Type B pancreatic cell (in vitro differentiated cells): ENCODE data around the gene TMEM33. TPM values are rescaled to one million over a fixed set of nuclear protein-coding genes. Genes with fewer than 3 reads are reported as not detected.

Experiments
- DNase-seq: peaks from one replicate; pipeline ENCODE4 v3.0.0; 2021; ENCODE audit warnings: mixed read lengths; ENCODE audit not compliant: unreplicated experiment; ENCODE audit errors: extremely low spot score
- H3K27ac Mint-ChIP-seq: 2 replicates; pipeline ENCODE4 v1.8.0; 2021; ENCODE audit warnings: mild to moderate bottlenecking, mixed read lengths
- H3K27me3 Mint-ChIP-seq: 2 replicates; pipeline ENCODE4 v1.8.0; 2021; ENCODE audit warnings: mixed read lengths
- H3K36me3 Mint-ChIP-seq: 2 replicates; pipeline ENCODE4 v1.8.0; 2021; ENCODE audit warnings: mixed read lengths
- H3K4me1 Mint-ChIP-seq: one replicate; pipeline ENCODE4 v1.8.0; 2021; ENCODE audit warnings: mixed read lengths; ENCODE audit not compliant: unreplicated experiment
- H3K4me3 Mint-ChIP-seq: 2 replicates; pipeline ENCODE4 v1.8.0; 2021; ENCODE audit warnings: mild to moderate bottlenecking, mixed read lengths
- H3K9me3 Mint-ChIP-seq: 2 replicates; pipeline ENCODE4 v1.8.0; 2021; ENCODE audit warnings: mixed read lengths
- total RNA-seq: library from RNA; stranded (reverse); gene quantifications from 2 replicates; pipeline ENCODE4 v1.2.1, GENCODE V29; 2021; ENCODE audit warnings: low replicate concordance
- TF ChIP-seq, protein P1 (sequence below): fragments of 200-600 bp; sonication (generic); conservative IDR thresholded peaks from 2 replicates; pipeline ENCODE4 v1.5.0; 2021; ENCODE audit warnings: antibody characterized with exemption, mild to moderate bottlenecking

Gene TMEM33
- total RNA-seq, 1 donor from 2014 or later, result 60.5 TPM

DNA sequence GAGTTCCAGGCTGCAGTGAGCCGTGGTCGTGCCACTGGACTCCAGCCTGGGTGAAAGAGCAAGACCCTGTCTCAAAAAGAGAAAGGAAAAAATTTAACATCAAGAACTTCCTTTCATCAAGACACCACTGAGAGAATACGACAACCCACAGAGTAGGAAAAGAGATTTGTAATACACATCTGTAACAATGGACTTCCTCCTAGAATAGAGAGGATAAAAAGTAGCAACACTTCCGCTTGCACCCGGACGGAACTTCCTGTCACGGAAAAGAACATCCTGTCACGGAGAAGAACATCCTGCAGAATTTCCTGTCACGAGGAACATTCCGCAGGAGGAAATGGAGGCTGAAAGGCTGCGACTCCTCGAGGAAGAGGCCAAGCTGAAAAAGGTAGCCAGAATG is 46.2 kb downstream of the TMEM33 start, which contains the start of gene DCAF4L1:
TSS of gene DCAF4L1 (plus strand) at position 301 of the 400 bp plus-strand sequence. CDS start at position 338, 37 bp downstream.
- no peaks in the 10 kb centered on the region for H3K4me1 Mint-ChIP-seq
- H3K36me3 Mint-ChIP-seq, result no peaks in the 10 kb centered on the region
- TF ChIP-seq, protein P1, sequence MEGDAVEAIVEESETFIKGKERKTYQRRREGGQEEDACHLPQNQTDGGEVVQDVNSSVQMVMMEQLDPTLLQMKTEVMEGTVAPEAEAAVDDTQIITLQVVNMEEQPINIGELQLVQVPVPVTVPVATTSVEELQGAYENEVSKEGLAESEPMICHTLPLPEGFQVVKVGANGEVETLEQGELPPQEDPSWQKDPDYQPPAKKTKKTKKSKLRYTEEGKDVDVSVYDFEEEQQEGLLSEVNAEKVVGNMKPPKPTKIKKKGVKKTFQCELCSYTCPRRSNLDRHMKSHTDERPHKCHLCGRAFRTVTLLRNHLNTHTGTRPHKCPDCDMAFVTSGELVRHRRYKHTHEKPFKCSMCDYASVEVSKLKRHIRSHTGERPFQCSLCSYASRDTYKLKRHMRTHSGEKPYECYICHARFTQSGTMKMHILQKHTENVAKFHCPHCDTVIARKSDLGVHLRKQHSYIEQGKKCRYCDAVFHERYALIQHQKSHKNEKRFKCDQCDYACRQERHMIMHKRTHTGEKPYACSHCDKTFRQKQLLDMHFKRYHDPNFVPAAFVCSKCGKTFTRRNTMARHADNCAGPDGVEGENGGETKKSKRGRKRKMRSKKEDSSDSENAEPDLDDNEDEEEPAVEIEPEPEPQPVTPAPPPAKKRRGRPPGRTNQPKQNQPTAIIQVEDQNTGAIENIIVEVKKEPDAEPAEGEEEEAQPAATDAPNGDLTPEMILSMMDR, result no peak
- H3K27me3 Mint-ChIP-seq, result no peaks in the 10 kb centered on the region
- no peak within 1 kb of the TSS for H3K4me3 Mint-ChIP-seq
- H3K27ac Mint-ChIP-seq, result no peak within 1 kb of the TSS
- H3K9me3 Mint-ChIP-seq, result no peaks in the 10 kb centered on the region
- DNase-seq, result no peak

DNA sequence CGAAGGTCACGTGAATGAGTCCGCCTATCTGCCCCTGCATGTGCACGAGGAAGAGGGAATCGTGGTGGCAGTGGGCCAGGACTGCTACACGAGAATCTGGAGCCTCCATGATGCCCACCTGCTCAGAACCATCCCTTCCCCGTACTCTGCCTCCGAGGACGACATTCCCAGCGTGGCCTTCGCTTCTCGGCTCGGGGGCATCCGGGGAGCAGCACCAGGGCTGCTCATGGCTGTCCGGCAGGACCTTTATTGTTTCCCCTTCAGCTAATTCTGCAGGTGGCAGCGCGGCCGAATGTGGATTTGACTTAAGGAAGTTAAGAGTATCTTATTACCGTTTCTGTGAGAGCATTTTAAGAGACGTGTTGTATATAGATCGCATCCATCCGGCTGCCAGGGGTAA is 47.5 kb downstream of the TMEM33 start:
- H3K4me1 Mint-ChIP-seq, result no peaks in the 10 kb centered on the region
- no peak for DNase-seq
- no peaks in the 10 kb centered on the region for H3K27me3 Mint-ChIP-seq
- TF ChIP-seq, protein P1, result no peak
- no peaks in the 10 kb centered on the region for H3K36me3 Mint-ChIP-seq
- no peak overlapping the region for H3K4me3 Mint-ChIP-seq
- H3K9me3 Mint-ChIP-seq, result no peaks in the 10 kb centered on the region
- H3K27ac Mint-ChIP-seq, result no peak overlapping the region

DNA sequence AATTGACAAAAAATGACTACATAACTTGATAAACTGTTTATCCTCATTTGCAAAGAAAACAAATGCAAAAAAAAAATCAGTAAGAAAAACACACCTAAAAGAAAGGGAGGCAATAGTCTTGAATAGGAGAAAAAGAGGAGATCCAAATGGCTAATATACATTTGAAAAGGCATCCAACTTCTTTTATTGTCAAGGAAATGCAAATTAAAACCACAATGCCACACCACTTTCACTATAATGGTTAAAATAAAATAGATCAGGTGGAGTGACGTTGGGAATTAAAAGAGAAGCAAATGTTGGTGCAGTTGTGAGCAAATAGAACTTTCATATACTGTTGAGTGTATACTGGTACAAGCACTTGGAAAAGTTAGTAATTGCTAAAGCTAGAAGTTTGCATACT is 49.9 kb downstream of the TMEM33 start:
- no peak overlapping the region for H3K27ac Mint-ChIP-seq
- no peaks in the 10 kb centered on the region for H3K27me3 Mint-ChIP-seq
- H3K36me3 Mint-ChIP-seq, result no peaks in the 10 kb centered on the region
- H3K9me3 Mint-ChIP-seq, result no peaks in the 10 kb centered on the region
- peaks cover 9% of the 10 kb centered on the region for H3K4me1 Mint-ChIP-seq
- DNase-seq, result no peak
- no peak overlapping the region for H3K4me3 Mint-ChIP-seq
- TF ChIP-seq, protein P1, result no peak

DNA sequence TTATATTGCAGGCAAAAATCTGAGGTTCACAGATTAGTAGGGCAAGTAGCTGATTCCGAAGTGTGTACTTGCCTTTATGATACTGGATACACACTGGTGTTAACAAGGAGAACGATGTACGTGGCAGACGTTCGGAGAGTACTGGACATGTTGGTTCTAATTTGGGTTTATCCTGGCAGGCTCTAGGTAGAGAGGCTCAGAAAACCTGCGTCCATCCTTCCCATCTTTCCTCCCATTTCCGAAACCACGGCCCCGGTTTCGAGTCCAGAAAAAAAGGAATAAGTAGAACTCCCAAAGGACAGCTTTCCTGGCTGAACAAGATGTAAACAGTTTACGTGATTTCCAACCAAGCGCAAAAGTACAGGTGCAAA is 54.8 kb downstream of the TMEM33 start:
- no peaks in the 10 kb centered on the region for H3K36me3 Mint-ChIP-seq

DNA sequence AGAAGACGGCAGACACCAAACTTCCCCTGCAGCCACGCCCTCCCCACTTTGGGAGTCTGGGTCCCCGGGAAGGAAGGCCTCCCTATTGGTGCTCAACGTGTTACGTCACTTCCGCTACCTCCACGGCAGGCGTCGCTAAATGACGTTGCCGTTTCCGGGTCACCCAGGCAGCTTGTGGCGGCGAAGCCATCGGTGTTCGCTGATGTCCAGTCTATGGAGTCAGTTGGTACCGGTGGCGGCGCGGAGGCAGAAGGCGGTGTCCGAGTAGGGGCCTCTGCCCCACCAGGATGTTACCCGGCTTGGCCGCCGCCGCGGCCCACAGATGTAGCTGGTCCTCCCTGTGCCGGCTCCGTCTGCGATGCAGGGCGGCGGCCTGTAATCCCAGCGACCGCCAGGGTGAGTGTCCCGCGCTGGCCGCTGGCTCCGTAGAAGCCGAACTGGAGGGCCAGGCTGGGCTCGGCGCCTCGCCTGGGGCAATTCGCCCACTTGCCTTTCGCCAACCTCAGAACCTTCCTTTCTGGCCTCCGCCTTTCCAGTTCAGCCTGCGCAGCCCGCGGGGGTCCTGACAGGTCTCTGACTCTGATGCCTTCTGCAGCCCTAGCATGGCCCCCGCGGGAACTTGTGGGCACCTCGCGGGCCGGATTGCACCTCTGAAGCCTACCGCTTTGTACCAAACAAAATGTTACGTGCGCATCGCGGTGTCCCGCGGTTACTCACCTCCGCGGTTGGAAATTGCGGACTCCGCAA is 55.3 kb downstream of the TMEM33 start, which contains the start of gene SLC30A9:
TSS of gene SLC30A9 (plus strand) at position 166 of the 747 bp plus-strand sequence. CDS start at position 288, 122 bp downstream.
- TF ChIP-seq, protein P1, result peak; percentile 74
- no peaks in the 10 kb centered on the region for H3K27me3 Mint-ChIP-seq
- H3K4me1 Mint-ChIP-seq, result peaks cover 14% of the 10 kb centered on the region
- peak within 1 kb of the TSS; percentile 97 for H3K27ac Mint-ChIP-seq
- H3K4me3 Mint-ChIP-seq, result peak within 1 kb of the TSS; percentile 99
- no peaks in the 10 kb centered on the region for H3K9me3 Mint-ChIP-seq
- peak; percentile 90 for DNase-seq
- H3K36me3 Mint-ChIP-seq, result peaks cover 3% of the 10 kb centered on the region

More for the DNA sequence above, 54.8 kb downstream of the TMEM33 start:
- TF ChIP-seq, protein P1, result no peak
- Mint-ChIP-seq H3K27me3 (no peaks in the 10 kb centered on the region), H3K9me3 (no peaks in the 10 kb centered on the region), H3K27ac (peak overlapping the region; percentile 97), H3K4me3 (peak overlapping the region; percentile 99), H3K4me1 (peaks cover 14% of the 10 kb centered on the region)
- no peak for DNase-seq
